Stomach (tissue), 4 donors: ENCODE results near the gene PDIA5.

ENCODE experiments used
- CTCF ChIP-seq, 7 experiments: fragments of 450-650 bp in 4 of 7; fragments of 200-600 bp in 3 of 7; sonication (generic) in 3 of 7; IDR thresholded peaks; one replicate each; pipeline ENCODE4 v1.5.1; 2016 to 2019; ENCODE audit warnings: antibody characterized with exemption in 7 of 7, control low read depth in 2 of 7, mild to moderate bottlenecking in 1 of 7
- EP300 ChIP-seq: sonication (generic); formaldehyde crosslinking; IDR thresholded peaks from one replicate; pipeline ENCODE4 v1.6.1; 2017; ENCODE audit warnings: antibody characterized with exemption
- POLR2A ChIP-seq, 4 donors: fragments of 450-650 bp; IDR thresholded peaks; one replicate each; pipeline ENCODE4 v1.6.1; 2016; ENCODE audit warnings: antibody characterized with exemption in 4 of 4, control low read depth in 2 of 4, mild to moderate bottlenecking in 1 of 4, moderate library complexity in 1 of 4
- POLR2AphosphoS5 ChIP-seq, 3 donors: sonication (generic); formaldehyde crosslinking; IDR thresholded peaks; one replicate each; pipeline ENCODE4 v1.6.1; 2016; ENCODE audit warnings: antibody characterized with exemption in 3 of 3

GRCh38 chr3:123054109-123054778 lies 12.6 kb upstream of the PDIA5 start:
- TF ChIP-seq CTCF (IDR thresholded peaks at IDR 0.05) (no peak), POLR2A (IDR thresholded peaks at IDR 0.05) (no peak), POLR2AphosphoS5 (IDR thresholded peaks at IDR 0.05) (no peak), EP300 (no peak)
